Mesendoderm (in vitro differentiated cells): ENCODE measurements around the gene CBY2.

Experiments
- DNase-seq: peaks from one replicate; pipeline ENCODE4 v3.0.0; 2013
- H2AK5ac ChIP-seq: 2 replicates; pipeline ENCODE4 v1.6.1; 2013; ENCODE audit warnings: low read length, inconsistent platforms
- H2BK120ac ChIP-seq: 2 replicates; pipeline ENCODE4 v1.6.1; 2013; ENCODE audit warnings: low read depth, mild to moderate bottlenecking, low read length, moderate library complexity, mixed read lengths
- H2BK15ac ChIP-seq: replicated peaks from 2 replicates; pipeline ENCODE4 v1.6.1; 2013; ENCODE audit warnings: low read depth, mild to moderate bottlenecking, moderate library complexity
- H2BK5ac ChIP-seq: 2 replicates; pipeline ENCODE4 v1.6.1; 2013; ENCODE audit warnings: low read length, inconsistent platforms
- H3K18ac ChIP-seq: 2 replicates; pipeline ENCODE4 v1.6.1; 2013; ENCODE audit warnings: mild to moderate bottlenecking, low read length, mixed read lengths
- H3K23ac ChIP-seq: one replicate; pipeline ENCODE4 v1.6.1; 2013; ENCODE audit warnings: low read length
- H3K27ac ChIP-seq: 2 replicates; pipeline ENCODE4 v1.5.1; 2013; ENCODE audit warnings: low read depth, mild to moderate bottlenecking, inconsistent platforms, low read length, moderate library complexity
- H3K27me3 ChIP-seq: 2 replicates; pipeline ENCODE4 v1.6.1; 2013; ENCODE audit warnings: low read length, control low read depth, mild to moderate bottlenecking, inconsistent platforms; ENCODE audit not compliant: insufficient read depth, poor library complexity
- H3K36me3 ChIP-seq: 2 replicates; pipeline ENCODE4 v1.6.1; 2013; ENCODE audit warnings: low read length, inconsistent platforms; ENCODE audit not compliant: control insufficient read depth, insufficient read depth
- H3K4ac ChIP-seq: one replicate; pipeline ENCODE4 v1.6.1; 2013; ENCODE audit warnings: low read depth, mild to moderate bottlenecking, low read length, moderate library complexity
- H3K4me1 ChIP-seq: 2 replicates; pipeline ENCODE4 v1.6.1; 2013; ENCODE audit warnings: low read depth, low read length, inconsistent platforms; ENCODE audit not compliant: control insufficient read depth
- H3K4me2 ChIP-seq: 2 replicates; pipeline ENCODE4 v1.6.1; 2013; ENCODE audit warnings: low read length
- H3K4me3 ChIP-seq: 2 replicates; pipeline ENCODE4 v1.5.1; 2013; ENCODE audit warnings: mild to moderate bottlenecking, low read length
- H3K56ac ChIP-seq: one replicate; pipeline ENCODE4 v1.6.1; 2013; ENCODE audit warnings: low read length
- H3K79me1 ChIP-seq: 2 replicates; pipeline ENCODE4 v1.6.1; 2013; ENCODE audit warnings: low read length, inconsistent platforms
- H3K79me2 ChIP-seq: 2 replicates; pipeline ENCODE4 v1.6.1; 2013; ENCODE audit warnings: mild to moderate bottlenecking, low read length; ENCODE audit not compliant: control insufficient read depth, insufficient read depth
- H3K9ac ChIP-seq: 2 replicates; pipeline ENCODE4 v1.6.1; 2013; ENCODE audit warnings: low read length, inconsistent platforms
- H4K5ac ChIP-seq: one replicate; pipeline ENCODE4 v1.6.1; 2013; ENCODE audit warnings: low read length
- H4K8ac ChIP-seq: one replicate; pipeline ENCODE4 v1.6.1; 2013; ENCODE audit warnings: low read depth, mild to moderate bottlenecking, control low read depth, low read length, moderate library complexity
- WGBS: extraction: QIAGEN DNeasy Blood & Tissue Kit; methylation state at CpG from one replicate; pipeline ENCODE4 v1.1.7; 2013; ENCODE audit warnings: low lambda C conversion rate, missing lambda C conversion rate; ENCODE audit not compliant: insufficient coverage; ENCODE audit errors: extremely low coverage; 5-methylcytosine and 5-hydroxymethylcytosine counted together

CBY2 gene

GRCh38 chr13:45681113-45681512 lies 21.0 kb upstream of the CBY2 start:
- no peak for DNase-seq

GRCh38 chr13:45682494-45683008 lies 19.6 kb upstream of the CBY2 start:
- Histone ChIP-seq H3K4ac (no peak overlapping the region), H3K27me3 (no peaks in the 10 kb centered on the region), H2BK120ac (no peak overlapping the region), H2BK15ac (no peak overlapping the region), H3K79me1 (no peaks in the 10 kb centered on the region), H4K5ac (no peak overlapping the region), H3K79me2 (no peaks in the 10 kb centered on the region), H3K4me3 (no peak overlapping the region), H2BK5ac (no peak overlapping the region), H3K27ac (no peak overlapping the region), H3K23ac (no peak overlapping the region), H2AK5ac (no peak overlapping the region), H3K9ac (no peak overlapping the region), H4K8ac (no peak overlapping the region), H3K56ac (no peak overlapping the region), H3K36me3 (no peaks in the 10 kb centered on the region), H3K4me1 (peaks cover 1% of the 10 kb centered on the region), H3K4me2 (no peak overlapping the region), H3K18ac (no peak overlapping the region)
- WGBS, result no CpG with 5 or more reads among the region's 3 CpGs
- no peak for DNase-seq

More at GRCh38 chr13:45681113-45681512, 21.0 kb upstream of the CBY2 start:
- Histone ChIP-seq H3K27ac (no peak overlapping the region), H2BK5ac (no peak overlapping the region), H3K4ac (no peak overlapping the region), H3K9ac (no peak overlapping the region), H3K56ac (no peak overlapping the region), H3K4me1 (peaks cover 1% of the 10 kb centered on the region), H2BK15ac (no peak overlapping the region), H3K79me2 (no peaks in the 10 kb centered on the region), H3K4me3 (no peak overlapping the region), H3K4me2 (no peak overlapping the region), H2AK5ac (no peak overlapping the region), H3K18ac (no peak overlapping the region), H2BK120ac (no peak overlapping the region), H3K23ac (no peak overlapping the region), H3K36me3 (no peaks in the 10 kb centered on the region), H4K5ac (no peak overlapping the region), H3K27me3 (no peaks in the 10 kb centered on the region), H4K8ac (no peak overlapping the region), H3K79me1 (no peaks in the 10 kb centered on the region)
- no CpG with 5 or more reads among the region's 6 CpGs for WGBS

GRCh38 chr13:45683701-45684100 lies 18.4 kb upstream of the CBY2 start:
- no peak overlapping the region for H2AK5ac ChIP-seq
- H3K79me1 ChIP-seq, result no peaks in the 10 kb centered on the region
- H4K8ac ChIP-seq, result no peak overlapping the region
- H3K23ac ChIP-seq, result no peak overlapping the region
- no peaks in the 10 kb centered on the region for H3K27me3 ChIP-seq
- no peak overlapping the region for H4K5ac ChIP-seq
- WGBS, result no CpG with 5 or more reads among the region's 3 CpGs
- H3K4me2 ChIP-seq, result no peak overlapping the region
- H3K9ac ChIP-seq, result no peak overlapping the region
- DNase-seq, result peak; percentile 32
- no peak overlapping the region for H2BK15ac ChIP-seq
- H3K56ac ChIP-seq, result no peak overlapping the region
- H3K4me3 ChIP-seq, result no peak overlapping the region
- H3K27ac ChIP-seq, result no peak overlapping the region
- no peak overlapping the region for H2BK120ac ChIP-seq
- no peak overlapping the region for H3K18ac ChIP-seq
- H3K79me2 ChIP-seq, result no peaks in the 10 kb centered on the region
- H3K36me3 ChIP-seq, result no peaks in the 10 kb centered on the region
- peaks cover 1% of the 10 kb centered on the region for H3K4me1 ChIP-seq
- no peak overlapping the region for H2BK5ac ChIP-seq
- H3K4ac ChIP-seq, result no peak overlapping the region

GRCh38 chr13:45688577-45688976 lies 13.5 kb upstream of the CBY2 start:
- no peak overlapping the region for H3K27ac ChIP-seq
- no peak overlapping the region for H3K4ac ChIP-seq
- H2AK5ac ChIP-seq, result no peak overlapping the region
- no peak overlapping the region for H2BK15ac ChIP-seq
- H2BK5ac ChIP-seq, result no peak overlapping the region
- H3K18ac ChIP-seq, result no peak overlapping the region
- no peaks in the 10 kb centered on the region for H3K79me2 ChIP-seq
- peaks cover 3% of the 10 kb centered on the region for H3K4me1 ChIP-seq
- no peak overlapping the region for H3K9ac ChIP-seq
- no peak overlapping the region for H4K5ac ChIP-seq
- no peak overlapping the region for H4K8ac ChIP-seq
- no peak for DNase-seq
- H3K4me3 ChIP-seq, result no peak overlapping the region
- H3K4me2 ChIP-seq, result no peak overlapping the region
- WGBS, result no CpG with 5 or more reads among the region's 4 CpGs
- no peaks in the 10 kb centered on the region for H3K36me3 ChIP-seq
- H3K23ac ChIP-seq, result no peak overlapping the region
- no peak overlapping the region for H2BK120ac ChIP-seq
- H3K27me3 ChIP-seq, result no peaks in the 10 kb centered on the region
- H3K56ac ChIP-seq, result no peak overlapping the region
- no peaks in the 10 kb centered on the region for H3K79me1 ChIP-seq

GRCh38 chr13:45690636-45691035 lies 11.5 kb upstream of the CBY2 start:
- Histone ChIP-seq H3K27me3 (no peaks in the 10 kb centered on the region), H3K4me3 (no peak overlapping the region), H3K4me1 (peaks cover 3% of the 10 kb centered on the region), H2BK120ac (no peak overlapping the region), H3K79me2 (no peaks in the 10 kb centered on the region), H3K23ac (no peak overlapping the region), H4K8ac (no peak overlapping the region), H3K9ac (no peak overlapping the region), H3K4ac (no peak overlapping the region), H4K5ac (no peak overlapping the region), H2AK5ac (no peak overlapping the region), H2BK5ac (no peak overlapping the region), H3K27ac (no peak overlapping the region), H2BK15ac (no peak overlapping the region), H3K79me1 (no peaks in the 10 kb centered on the region), H3K56ac (no peak overlapping the region), H3K36me3 (no peaks in the 10 kb centered on the region), H3K18ac (no peak overlapping the region), H3K4me2 (no peak overlapping the region)
- WGBS, result no CpG with 5 or more reads among the region's 2 CpGs
- peak; percentile 71 for DNase-seq

GRCh38 chr13:45691251-45691650 lies 10.9 kb upstream of the CBY2 start:
- no peak overlapping the region for H2BK15ac ChIP-seq
- H3K79me1 ChIP-seq, result no peaks in the 10 kb centered on the region
- H3K23ac ChIP-seq, result no peak overlapping the region
- H2AK5ac ChIP-seq, result no peak overlapping the region
- H3K79me2 ChIP-seq, result no peaks in the 10 kb centered on the region
- H4K5ac ChIP-seq, result no peak overlapping the region
- no peaks in the 10 kb centered on the region for H3K36me3 ChIP-seq
- no peak overlapping the region for H2BK120ac ChIP-seq
- H4K8ac ChIP-seq, result no peak overlapping the region
- H3K27me3 ChIP-seq, result no peaks in the 10 kb centered on the region
- no CpG with 5 or more reads among the region's 4 CpGs for WGBS
- H3K9ac ChIP-seq, result no peak overlapping the region
- H3K4ac ChIP-seq, result no peak overlapping the region
- H2BK5ac ChIP-seq, result no peak overlapping the region
- H3K56ac ChIP-seq, result peak overlapping the region; percentile 2
- H3K4me3 ChIP-seq, result no peak overlapping the region
- no peak overlapping the region for H3K27ac ChIP-seq
- H3K4me1 ChIP-seq, result peaks cover 3% of the 10 kb centered on the region
- DNase-seq, result no peak
- no peak overlapping the region for H3K18ac ChIP-seq
- no peak overlapping the region for H3K4me2 ChIP-seq
